Measurements from ENCODE around the gene SERPINA10.
"Not testable (repeated sequence)": the region's sequence is repeated elsewhere in the genome, so short reads cannot be mapped to it uniquely, and the experiment has no call there.

Gene SERPINA10

GRCh38 chr14:94303111-94303510, 10.0 kb upstream of the SERPINA10 start:
- H3K27me3 ChIP-seq (ENCODE audit: control insufficient read depth, insufficient read depth, low read length, poor library complexity, severe bottlenecking), result no peaks in the 10 kb centered on the region
- WGBS, 2 experiments, result 86 to 87% methylated on average over 5 to 7 of the region's 7 CpGs

GRCh38 chr14:94298130-94298529, 5.1 kb upstream of the SERPINA10 start:
- H3K4me3 ChIP-seq (ENCODE audit: insufficient read depth, low read depth, low read length), result no peak overlapping the region
- no peaks in the 10 kb centered on the region for H3K4me1 ChIP-seq (ENCODE audit: control insufficient read depth, insufficient read depth, low read length)
- WGBS, 2 experiments, result 95 to 96% methylated on average over 15 of the region's 15 CpGs
- H3K9me3 ChIP-seq (ENCODE audit: control insufficient read depth, low read length), result no peaks in the 10 kb centered on the region
- no peak overlapping the region for H3K27ac ChIP-seq (ENCODE audit: insufficient read depth, low read depth, low read length, poor library complexity, severe bottlenecking)
- H3K36me3 ChIP-seq (ENCODE audit: control insufficient read depth, insufficient read depth, low read length), result no peaks in the 10 kb centered on the region
- no peaks in the 10 kb centered on the region for H3K27me3 ChIP-seq (ENCODE audit: control insufficient read depth, insufficient read depth, low read length, poor library complexity, severe bottlenecking)

More at GRCh38 chr14:94303111-94303510, 10.0 kb upstream of the SERPINA10 start:
- Histone ChIP-seq H3K27ac (ENCODE audit: insufficient read depth, low read depth, low read length, poor library complexity, severe bottlenecking) (no peak overlapping the region), H3K4me3 (ENCODE audit: insufficient read depth, low read depth, low read length) (no peak overlapping the region), H3K9me3 (ENCODE audit: control insufficient read depth, low read length) (peaks cover 3% of the 10 kb centered on the region), H3K36me3 (ENCODE audit: control insufficient read depth, insufficient read depth, low read length) (no peaks in the 10 kb centered on the region), H3K4me1 (ENCODE audit: control insufficient read depth, insufficient read depth, low read length) (no peaks in the 10 kb centered on the region)

- H3K4me1 ChIP-seq (ENCODE audit: control insufficient read depth, insufficient read depth, low read length); H3K27me3 ChIP-seq (ENCODE audit: control insufficient read depth, insufficient read depth, low read length, poor library complexity, severe bottlenecking); H3K27ac ChIP-seq (ENCODE audit: insufficient read depth, low read depth, low read length, poor library complexity, severe bottlenecking); H3K4me3 ChIP-seq (ENCODE audit: insufficient read depth, low read depth, low read length); H3K9me3 ChIP-seq (ENCODE audit: control insufficient read depth, low read length); H3K36me3 ChIP-seq (ENCODE audit: control insufficient read depth, insufficient read depth, low read length): not testable (repeated sequence)
- WGBS, 2 experiments, result 84 to 94% methylated on average over 4 of the region's 4 CpGs
These were observed 3.1 kb upstream of the SERPINA10 start for GRCh38 chr14:94296181-94296545.

- no peak overlapping the region for H3K4me3 ChIP-seq (ENCODE audit: insufficient read depth, low read depth, low read length)
- no peak overlapping the region for H3K27ac ChIP-seq (ENCODE audit: insufficient read depth, low read depth, low read length, poor library complexity, severe bottlenecking)
- H3K4me1 ChIP-seq (ENCODE audit: control insufficient read depth, insufficient read depth, low read length), result no peaks in the 10 kb centered on the region
- H3K9me3 ChIP-seq (ENCODE audit: control insufficient read depth, low read length), result no peaks in the 10 kb centered on the region
- no peaks in the 10 kb centered on the region for H3K36me3 ChIP-seq (ENCODE audit: control insufficient read depth, insufficient read depth, low read length)
- 93% methylated on average over 9 of the region's 9 CpGs for WGBS, 2 experiments
- H3K27me3 ChIP-seq (ENCODE audit: control insufficient read depth, insufficient read depth, low read length, poor library complexity, severe bottlenecking), result no peaks in the 10 kb centered on the region
These were observed 2.5 kb upstream of the SERPINA10 start for GRCh38 chr14:94295360-94296180.

GRCh38 chr14:94293578-94293924, 483 bp upstream of the SERPINA10 start:
- Histone ChIP-seq H3K4me1 (ENCODE audit: control insufficient read depth, insufficient read depth, low read length) (no peaks in the 10 kb centered on the region), H3K4me3 (ENCODE audit: insufficient read depth, low read depth, low read length) (no peak overlapping the region), H3K27me3 (ENCODE audit: control insufficient read depth, insufficient read depth, low read length, poor library complexity, severe bottlenecking) (no peaks in the 10 kb centered on the region), H3K27ac (ENCODE audit: insufficient read depth, low read depth, low read length, poor library complexity, severe bottlenecking) (no peak overlapping the region), H3K9me3 (ENCODE audit: control insufficient read depth, low read length) (no peaks in the 10 kb centered on the region), H3K36me3 (ENCODE audit: control insufficient read depth, insufficient read depth, low read length) (no peaks in the 10 kb centered on the region)
- 100% methylated on average over 1 of the region's 3 CpGs; no CpG with 5 or more reads in 1 of the 2 experiments for WGBS, 2 experiments

GRCh38 chr14:94292526-94292871, 569 bp downstream of the SERPINA10 start:
- Histone ChIP-seq H3K27me3 (ENCODE audit: control insufficient read depth, insufficient read depth, low read length, poor library complexity, severe bottlenecking) (no peaks in the 10 kb centered on the region), H3K27ac (ENCODE audit: insufficient read depth, low read depth, low read length, poor library complexity, severe bottlenecking) (no peak overlapping the region)
- WGBS, 2 experiments, result 93 to 97% methylated on average over 3 of the region's 3 CpGs

GRCh38 chr14:94291906-94292525, 1.1 kb downstream of the SERPINA10 start:
- Histone ChIP-seq H3K36me3 (ENCODE audit: control insufficient read depth, insufficient read depth, low read length) (no peaks in the 10 kb centered on the region), H3K4me1 (ENCODE audit: control insufficient read depth, insufficient read depth, low read length) (no peaks in the 10 kb centered on the region), H3K27me3 (ENCODE audit: control insufficient read depth, insufficient read depth, low read length, poor library complexity, severe bottlenecking) (no peaks in the 10 kb centered on the region), H3K9me3 (ENCODE audit: control insufficient read depth, low read length) (no peaks in the 10 kb centered on the region), H3K27ac (ENCODE audit: insufficient read depth, low read depth, low read length, poor library complexity, severe bottlenecking) (no peak overlapping the region), H3K4me3 (ENCODE audit: insufficient read depth, low read depth, low read length) (no peak overlapping the region)
- 88 to 89% methylated on average over 15 of the region's 15 CpGs for WGBS, 2 experiments

More at GRCh38 chr14:94292526-94292871, 569 bp downstream of the SERPINA10 start:
- H3K9me3 ChIP-seq (ENCODE audit: control insufficient read depth, low read length), result no peaks in the 10 kb centered on the region
- H3K4me1 ChIP-seq (ENCODE audit: control insufficient read depth, insufficient read depth, low read length), result no peaks in the 10 kb centered on the region
- H3K36me3 ChIP-seq (ENCODE audit: control insufficient read depth, insufficient read depth, low read length), result no peaks in the 10 kb centered on the region
- H3K4me3 ChIP-seq (ENCODE audit: insufficient read depth, low read depth, low read length), result no peak overlapping the region

- H3K4me1 ChIP-seq (ENCODE audit: control insufficient read depth, insufficient read depth, low read length), result no peaks in the 10 kb centered on the region
- H3K27ac ChIP-seq (ENCODE audit: insufficient read depth, low read depth, low read length, poor library complexity, severe bottlenecking), result no peak overlapping the region
- no peaks in the 10 kb centered on the region for H3K9me3 ChIP-seq (ENCODE audit: control insufficient read depth, low read length)
- H3K4me3 ChIP-seq (ENCODE audit: insufficient read depth, low read depth, low read length), result no peak overlapping the region
- no peaks in the 10 kb centered on the region for H3K27me3 ChIP-seq (ENCODE audit: control insufficient read depth, insufficient read depth, low read length, poor library complexity, severe bottlenecking)
- 92 to 94% methylated on average over 13 of the region's 13 CpGs for WGBS, 2 experiments
- H3K36me3 ChIP-seq (ENCODE audit: control insufficient read depth, insufficient read depth, low read length), result no peaks in the 10 kb centered on the region
These were observed 1.7 kb downstream of the SERPINA10 start for GRCh38 chr14:94291159-94291905.

- H3K9me3 ChIP-seq (ENCODE audit: control insufficient read depth, low read length), result no peaks in the 10 kb centered on the region
- 88% methylated on average over 8 of the region's 8 CpGs for WGBS, 2 experiments
- no peak overlapping the region for H3K27ac ChIP-seq (ENCODE audit: insufficient read depth, low read depth, low read length, poor library complexity, severe bottlenecking)
- H3K27me3 ChIP-seq (ENCODE audit: control insufficient read depth, insufficient read depth, low read length, poor library complexity, severe bottlenecking), result no peaks in the 10 kb centered on the region
- no peaks in the 10 kb centered on the region for H3K4me1 ChIP-seq (ENCODE audit: control insufficient read depth, insufficient read depth, low read length)
- H3K36me3 ChIP-seq (ENCODE audit: control insufficient read depth, insufficient read depth, low read length), result no peaks in the 10 kb centered on the region
- no peak overlapping the region for H3K4me3 ChIP-seq (ENCODE audit: insufficient read depth, low read depth, low read length)
These were observed 2.9 kb downstream of the SERPINA10 start for GRCh38 chr14:94290197-94290596.

Measured in ectodermal cell (in vitro differentiated cells).